Measurements from ENCODE around the gene NDUFAF8. TPM values are rescaled to one million over a fixed set of nuclear protein-coding genes. Genes with fewer than 3 reads are reported as not detected.

Gene NDUFAF8
- total RNA-seq, 1 experiment from 2014 or later, result 65.0 TPM

DNA sequence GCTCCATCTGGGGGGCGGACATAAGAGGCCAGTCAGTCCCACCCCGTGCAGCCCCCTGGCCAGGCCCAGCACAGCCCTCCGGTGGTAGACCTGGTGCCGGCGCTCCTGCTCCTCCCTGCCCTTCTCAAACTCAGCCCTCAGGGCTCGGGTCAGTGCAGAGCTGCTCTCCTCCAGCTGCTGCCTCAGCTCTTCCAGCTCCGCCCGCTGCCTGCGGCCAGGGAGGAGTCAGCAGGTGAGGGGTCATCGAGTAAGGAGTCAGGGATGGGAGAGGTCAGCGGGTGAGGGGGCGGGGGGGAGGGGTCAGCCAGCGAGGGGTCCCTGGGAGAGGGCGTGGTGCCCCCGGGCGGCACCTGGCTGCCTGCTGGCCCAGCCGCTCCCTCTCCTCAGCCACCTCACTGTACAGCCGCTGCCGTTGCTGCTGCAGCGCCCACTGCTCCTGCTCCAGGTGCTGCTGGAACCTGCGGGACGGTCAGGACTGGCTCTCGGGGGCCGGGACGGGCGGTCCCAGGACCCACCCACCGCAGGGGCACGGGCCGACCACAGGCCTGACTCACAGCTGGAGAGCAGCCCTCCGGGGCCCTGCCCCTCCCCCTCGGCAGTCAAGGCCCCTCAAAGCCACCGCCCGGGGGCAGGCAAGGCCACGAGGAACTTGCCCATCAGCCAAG, 46.6 kb upstream of the NDUFAF8 start:
- H3K4me3 Mint-ChIP-seq (ENCODE audit: unreplicated experiment), result no peak overlapping the region
- DNase-seq, result peak in 1 of 2 experiments; percentile 77
- Histone ChIP-seq H3K27me3 (replicated peaks; ENCODE audit: control insufficient read depth, insufficient read depth, low read length) (no peaks in the 10 kb centered on the region), H3K36me3 (ENCODE audit: control insufficient read depth, insufficient read depth, low read length) (no peaks in the 10 kb centered on the region; the same call in 1 of the 2 replicates), H3K9me3 (no peaks in the 10 kb centered on the region), H3K4me1 (no peaks in the 10 kb centered on the region), H3K4me3 (ENCODE audit: low read depth, low read length) (no peak overlapping the region)
- H3K9me3 Mint-ChIP-seq (ENCODE audit: unreplicated experiment), result no peaks in the 10 kb centered on the region
- H3K4me1 Mint-ChIP-seq (ENCODE audit: low read depth, unreplicated experiment), result no peaks in the 10 kb centered on the region
- ChIA-PET CTCF (interaction anchor here (1.7 kb wide), 1 partner anchor 8 kb away, joined by 5 read pairs; no protein-coding TSS in a partner anchor), POLR2A (no interaction called here)
- TF ChIP-seq, protein P1, sequence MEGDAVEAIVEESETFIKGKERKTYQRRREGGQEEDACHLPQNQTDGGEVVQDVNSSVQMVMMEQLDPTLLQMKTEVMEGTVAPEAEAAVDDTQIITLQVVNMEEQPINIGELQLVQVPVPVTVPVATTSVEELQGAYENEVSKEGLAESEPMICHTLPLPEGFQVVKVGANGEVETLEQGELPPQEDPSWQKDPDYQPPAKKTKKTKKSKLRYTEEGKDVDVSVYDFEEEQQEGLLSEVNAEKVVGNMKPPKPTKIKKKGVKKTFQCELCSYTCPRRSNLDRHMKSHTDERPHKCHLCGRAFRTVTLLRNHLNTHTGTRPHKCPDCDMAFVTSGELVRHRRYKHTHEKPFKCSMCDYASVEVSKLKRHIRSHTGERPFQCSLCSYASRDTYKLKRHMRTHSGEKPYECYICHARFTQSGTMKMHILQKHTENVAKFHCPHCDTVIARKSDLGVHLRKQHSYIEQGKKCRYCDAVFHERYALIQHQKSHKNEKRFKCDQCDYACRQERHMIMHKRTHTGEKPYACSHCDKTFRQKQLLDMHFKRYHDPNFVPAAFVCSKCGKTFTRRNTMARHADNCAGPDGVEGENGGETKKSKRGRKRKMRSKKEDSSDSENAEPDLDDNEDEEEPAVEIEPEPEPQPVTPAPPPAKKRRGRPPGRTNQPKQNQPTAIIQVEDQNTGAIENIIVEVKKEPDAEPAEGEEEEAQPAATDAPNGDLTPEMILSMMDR (IDR thresholded peaks at IDR 0.05; ENCODE audit: insufficient read depth in 1 of 2, low read depth in 1 of 2, low read length in 1 of 2, severe bottlenecking in 1 of 2, unreplicated experiment in 1 of 2), result no peak
- no peak overlapping the region for H3K27ac Mint-ChIP-seq (ENCODE audit: unreplicated experiment)
- H3K36me3 Mint-ChIP-seq (ENCODE audit: insufficient read depth, unreplicated experiment), result no peaks in the 10 kb centered on the region
- no TSS peak for BruUV-seq (replicated peaks)
- no peaks in the 10 kb centered on the region for H3K27me3 Mint-ChIP-seq (ENCODE audit: insufficient read depth, unreplicated experiment)
- intact Hi-C loops (cut with micrococcal nuclease; ENCODE audit: unreplicated experiment), result no loop called here

DNA sequence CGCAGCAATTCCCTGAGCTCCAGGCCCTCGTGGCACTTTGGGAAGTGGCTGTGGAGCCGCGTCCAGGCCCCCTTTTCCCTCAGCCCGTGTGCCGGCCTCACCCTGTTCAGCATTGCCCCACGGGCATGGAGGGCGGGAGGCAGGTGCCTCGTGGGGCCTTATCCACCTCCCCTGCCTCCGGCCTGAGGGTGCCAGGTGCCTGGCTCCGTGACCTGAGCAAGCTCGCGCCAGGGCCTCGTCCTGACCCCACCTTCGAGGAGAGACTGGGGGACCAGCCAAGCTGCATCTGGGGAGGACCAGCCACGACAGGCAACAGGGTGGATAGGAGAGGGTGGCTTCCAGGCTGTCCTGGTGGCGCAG, 46.1 kb upstream of the NDUFAF8 start:
- H3K9me3 ChIP-seq, result no peaks in the 10 kb centered on the region
- intact Hi-C loops (cut with micrococcal nuclease; ENCODE audit: unreplicated experiment), result no loop called here
- Mint-ChIP-seq H3K36me3 (ENCODE audit: insufficient read depth, unreplicated experiment) (no peaks in the 10 kb centered on the region), H3K27ac (ENCODE audit: unreplicated experiment) (no peak overlapping the region), H3K27me3 (ENCODE audit: insufficient read depth, unreplicated experiment) (no peaks in the 10 kb centered on the region), H3K4me1 (ENCODE audit: low read depth, unreplicated experiment) (no peaks in the 10 kb centered on the region), H3K4me3 (ENCODE audit: unreplicated experiment) (no peak overlapping the region), H3K9me3 (ENCODE audit: unreplicated experiment) (no peaks in the 10 kb centered on the region)
- H3K4me3 ChIP-seq (ENCODE audit: low read depth, low read length), result no peak overlapping the region
- no peaks in the 10 kb centered on the region; the same call in 1 of the 2 replicates for H3K36me3 ChIP-seq (ENCODE audit: control insufficient read depth, insufficient read depth, low read length)
- ChIA-PET CTCF (interaction anchor here (1.7 kb wide), 1 partner anchor 8 kb away, joined by 5 read pairs; no protein-coding TSS in a partner anchor), POLR2A (no interaction called here)
- no peaks in the 10 kb centered on the region for H3K4me1 ChIP-seq
- no peaks in the 10 kb centered on the region for H3K27me3 ChIP-seq (replicated peaks; ENCODE audit: control insufficient read depth, insufficient read depth, low read length)
- no peak for DNase-seq
- BruUV-seq (replicated peaks), result no TSS peak
- TF ChIP-seq, protein P1 (IDR thresholded peaks at IDR 0.05; ENCODE audit: insufficient read depth in 1 of 2, low read depth in 1 of 2, low read length in 1 of 2, severe bottlenecking in 1 of 2, unreplicated experiment in 1 of 2), result no peak

DNA sequence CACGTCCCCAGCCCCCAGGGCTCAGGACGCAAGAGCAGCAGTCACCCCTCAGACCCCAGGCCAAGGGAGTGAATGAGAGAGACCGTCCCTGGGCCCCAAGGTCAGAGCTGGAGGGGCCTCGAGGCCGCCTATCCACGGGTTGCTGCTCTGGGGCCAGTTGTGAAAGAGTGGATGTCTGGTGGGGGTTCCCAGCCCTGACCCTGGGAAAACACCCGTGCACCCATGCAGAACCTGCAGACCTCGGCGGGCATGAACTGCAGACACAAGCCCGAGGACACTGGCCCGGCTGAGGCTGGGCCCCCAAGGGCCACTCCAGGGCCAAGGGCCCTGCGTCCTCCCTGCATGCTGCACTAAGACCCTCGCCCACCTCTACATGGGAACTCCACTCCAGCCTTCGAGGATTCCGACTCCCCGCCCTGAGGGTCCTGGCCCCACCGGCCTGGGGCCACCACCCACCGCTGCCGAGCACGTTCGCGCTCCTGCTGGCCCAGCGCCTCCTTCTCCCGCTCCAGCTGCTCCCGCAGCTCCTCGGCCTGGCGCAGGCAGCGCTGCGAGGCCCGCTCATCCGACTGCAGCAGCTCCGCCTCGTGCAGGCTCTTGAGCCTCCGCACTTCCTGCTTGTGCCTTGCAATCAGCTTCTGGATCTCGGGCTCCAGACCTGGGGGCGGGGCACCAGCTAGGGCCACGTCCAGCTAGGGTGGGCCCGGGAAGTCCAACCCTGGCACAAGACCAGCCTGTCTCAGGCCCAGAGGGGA, 45.5 kb upstream of the NDUFAF8 start:
- no peaks in the 10 kb centered on the region for H3K27me3 ChIP-seq (replicated peaks; ENCODE audit: control insufficient read depth, insufficient read depth, low read length)
- TF ChIP-seq, protein P1 (IDR thresholded peaks at IDR 0.05; ENCODE audit: insufficient read depth in 1 of 2, low read depth in 1 of 2, low read length in 1 of 2, severe bottlenecking in 1 of 2, unreplicated experiment in 1 of 2), result no peak
- no peaks in the 10 kb centered on the region for H3K9me3 Mint-ChIP-seq (ENCODE audit: unreplicated experiment)
- H3K36me3 Mint-ChIP-seq (ENCODE audit: insufficient read depth, unreplicated experiment), result peaks cover 4% of the 10 kb centered on the region
- CTCF ChIA-PET, result interaction anchor here (1.7 kb wide), 1 partner anchor 7 kb away, joined by 5 read pairs; no protein-coding TSS in a partner anchor
- no peak for DNase-seq
- H3K4me1 ChIP-seq, result no peaks in the 10 kb centered on the region
- H3K27me3 Mint-ChIP-seq (ENCODE audit: insufficient read depth, unreplicated experiment), result no peaks in the 10 kb centered on the region
- no peak overlapping the region for H3K27ac Mint-ChIP-seq (ENCODE audit: unreplicated experiment)
- H3K4me1 Mint-ChIP-seq (ENCODE audit: low read depth, unreplicated experiment), result no peaks in the 10 kb centered on the region
- POLR2A ChIA-PET, result no interaction called here
- no TSS peak for BruUV-seq (replicated peaks)
- H3K4me3 ChIP-seq (ENCODE audit: low read depth, low read length), result no peak overlapping the region
- no peaks in the 10 kb centered on the region for H3K9me3 ChIP-seq
- no peak overlapping the region for H3K4me3 Mint-ChIP-seq (ENCODE audit: unreplicated experiment)
- no peaks in the 10 kb centered on the region; the same call in 1 of the 2 replicates for H3K36me3 ChIP-seq (ENCODE audit: control insufficient read depth, insufficient read depth, low read length)
- intact Hi-C loops (cut with micrococcal nuclease; ENCODE audit: unreplicated experiment), result no loop called here
